Ovary (tissue), 3 donors: Measurements from ENCODE around the gene CUL9.

Experiments used
- EP300 ChIP-seq: sonication (generic); formaldehyde crosslinking; IDR thresholded peaks from one replicate; pipeline ENCODE4 v1.6.1; 2017; ENCODE audit warnings: antibody characterized with exemption
- TF ChIP-seq, protein P1 (sequence below), 3 donors: fragments of 450-650 bp in 2 of 3; fragments of 200-600 bp in 1 of 3; IDR thresholded peaks; one replicate each; pipeline versions ENCODE4 v1.5.1 to v1.8.0; 2016 to 2022; ENCODE audit warnings: antibody characterized with exemption in 3 of 3, mild to moderate bottlenecking in 1 of 3
- donor health status: DM: no; HTN: no; CAD: no.

DNA sequence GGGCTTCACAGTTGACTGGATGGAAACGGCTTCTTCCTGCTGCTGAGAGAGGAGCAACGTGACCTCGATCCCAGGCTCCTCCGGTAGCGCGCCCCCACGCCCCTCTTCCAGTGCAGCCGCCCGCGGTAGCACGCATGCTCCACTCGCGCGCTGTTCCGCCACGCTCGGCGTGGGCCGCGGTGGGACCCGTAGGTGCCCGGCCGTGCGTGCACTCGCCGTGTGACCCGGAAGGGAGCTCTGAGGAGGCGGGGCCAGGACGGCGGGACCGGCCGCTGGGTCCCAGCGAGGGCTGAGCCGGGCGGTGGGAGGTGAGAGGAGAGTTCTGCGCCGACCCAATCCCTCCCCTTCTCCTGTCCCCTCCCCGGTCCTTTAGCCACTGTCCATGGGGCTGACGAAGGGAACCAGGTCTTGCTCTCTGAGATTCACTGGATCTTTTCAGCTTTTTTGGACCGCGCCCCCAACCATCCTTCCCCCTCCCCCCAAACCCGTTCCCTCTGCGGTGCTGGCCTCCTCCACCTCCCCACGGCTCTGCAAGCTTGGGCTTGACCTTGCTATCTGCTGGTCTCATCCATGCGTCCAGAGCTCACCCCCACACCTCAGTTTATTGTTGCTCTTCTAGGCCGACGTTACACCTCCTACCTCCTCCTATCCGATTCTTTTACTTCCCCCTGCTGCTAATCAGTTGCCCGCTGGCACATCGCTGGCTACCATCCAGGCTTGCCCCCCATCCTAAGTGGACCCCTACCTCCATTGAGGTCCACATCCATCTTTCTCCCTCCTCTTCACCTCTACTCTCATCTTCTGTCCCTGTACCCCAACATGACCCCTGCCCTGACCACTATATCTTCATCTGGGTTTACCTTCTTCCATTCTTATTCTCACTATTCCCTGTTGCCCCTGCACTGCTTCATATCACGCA lies at the start of gene CUL9:
- TF ChIP-seq, protein P1, sequence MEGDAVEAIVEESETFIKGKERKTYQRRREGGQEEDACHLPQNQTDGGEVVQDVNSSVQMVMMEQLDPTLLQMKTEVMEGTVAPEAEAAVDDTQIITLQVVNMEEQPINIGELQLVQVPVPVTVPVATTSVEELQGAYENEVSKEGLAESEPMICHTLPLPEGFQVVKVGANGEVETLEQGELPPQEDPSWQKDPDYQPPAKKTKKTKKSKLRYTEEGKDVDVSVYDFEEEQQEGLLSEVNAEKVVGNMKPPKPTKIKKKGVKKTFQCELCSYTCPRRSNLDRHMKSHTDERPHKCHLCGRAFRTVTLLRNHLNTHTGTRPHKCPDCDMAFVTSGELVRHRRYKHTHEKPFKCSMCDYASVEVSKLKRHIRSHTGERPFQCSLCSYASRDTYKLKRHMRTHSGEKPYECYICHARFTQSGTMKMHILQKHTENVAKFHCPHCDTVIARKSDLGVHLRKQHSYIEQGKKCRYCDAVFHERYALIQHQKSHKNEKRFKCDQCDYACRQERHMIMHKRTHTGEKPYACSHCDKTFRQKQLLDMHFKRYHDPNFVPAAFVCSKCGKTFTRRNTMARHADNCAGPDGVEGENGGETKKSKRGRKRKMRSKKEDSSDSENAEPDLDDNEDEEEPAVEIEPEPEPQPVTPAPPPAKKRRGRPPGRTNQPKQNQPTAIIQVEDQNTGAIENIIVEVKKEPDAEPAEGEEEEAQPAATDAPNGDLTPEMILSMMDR (IDR thresholded peaks at IDR 0.05) = no peak
- no peak for TF ChIP-seq EP300
